H1 (cell line): ENCODE measurements around the gene RBMS2. TPM values are rescaled to one million over a fixed set of nuclear protein-coding genes. Genes with fewer than 3 reads are reported as not detected.

Experiments
- NANOG ChIP-seq: IDR thresholded peaks from 2 replicates; pipeline ENCODE4 v1.6.1; 2011; ENCODE audit warnings: low read length, low read depth, mild to moderate bottlenecking, inconsistent platforms; ENCODE audit not compliant: insufficient read depth, poor library complexity, severe bottlenecking
- polyA plus RNA-seq, 7 experiments: library from polyadenylated mRNA; depleted of rRNA in 3 of 7; stranded (reverse) in 5 of 7; unstranded in 2 of 7; fragments of >200 nt in 5 of 7; fragments of 200-250 nt in 2 of 7; gene quantifications; 1 replicate in 5 of 7; 2 replicates in 1 of 7; 4 replicates in 1 of 7; pipeline versions ENCODE4 v1.2.1 to v1.2.3, GENCODE V29; 2011 to 2013; ENCODE audit warnings: missing spikeins in 2 of 7, mixed read lengths in 2 of 7
- total RNA-seq: library from RNA; stranded (reverse); fragmentation: NEBNext Ultra II Directional; extraction: Animal tissue kit (Norgen Biotek cat#: 25700); gene quantifications from 2 replicates; pipeline ENCODE4 v1.2.1, GENCODE V29; 2021

Gene RBMS2
- total and polyA plus RNA-seq, 2 of the 8 experiments (the other 6 are each of a cell fraction or from before 2014, with no cell fraction given), result 9.6 to 31.3 TPM

GRCh38 chr12:56633468-56634241 lies 112.0 kb downstream of the RBMS2 start (continued):
- TF ChIP-seq NANOG, result no peak
